Activated naive CD8-positive, alpha-beta T cell treated with anti-CD3 and anti-CD28 coated beads, Interleukin-2, amount 10 ng/mL, durations not matched to agents 7 days and 5 days (primary cell): ENCODE results near the gene SLC6A11. TPM values are rescaled to one million over a fixed set of nuclear protein-coding genes. Genes with fewer than 3 reads are reported as not detected.

Experiments
- ATAC-seq: fragments of 150-1000 bp; cut with Tn5 transposase; one replicate; pipeline ENCODE4 v1.10.0; 2021; ENCODE audit warnings: low read depth, moderate library complexity
- POLR2A ChIA-PET: fragments of 350-600 bp; sonication (Branson Sonifier 250); formaldehyde crosslinking; loops from one replicate; lab custom pipeline; 2021; ENCODE audit warnings: antibody characterized with exemption; lab: Charles Lee
- DNase-seq: peaks from one replicate; pipeline ENCODE4 v3.0.0; 2021
- H3K27ac Mint-ChIP-seq: one replicate; pipeline ENCODE4 v1.8.0; 2022; ENCODE audit warnings: mild to moderate bottlenecking, mixed read lengths
- H3K27me3 Mint-ChIP-seq: one replicate; pipeline ENCODE4 v1.8.0; 2022; ENCODE audit warnings: mild to moderate bottlenecking, moderate library complexity, mixed read lengths
- H3K36me3 Mint-ChIP-seq: one replicate; pipeline ENCODE4 v1.8.0; 2021; ENCODE audit warnings: mild to moderate bottlenecking, mixed read lengths
- H3K4me1 Mint-ChIP-seq: one replicate; pipeline ENCODE4 v1.8.0; 2021; ENCODE audit warnings: mixed read lengths
- H3K4me3 Mint-ChIP-seq: one replicate; pipeline ENCODE4 v1.8.0; 2022; ENCODE audit warnings: mild to moderate bottlenecking, moderate library complexity, mixed read lengths
- H3K9me3 Mint-ChIP-seq: one replicate; pipeline ENCODE4 v1.8.0; 2021; ENCODE audit warnings: mixed read lengths
- total RNA-seq, 2 experiments: library from RNA; stranded (reverse); gene quantifications; one replicate each; pipeline ENCODE4 v1.2.3, GENCODE V29; 2021

Gene SLC6A11
- total RNA-seq, 2 experiments from 2014 or later: not detected

DNA sequence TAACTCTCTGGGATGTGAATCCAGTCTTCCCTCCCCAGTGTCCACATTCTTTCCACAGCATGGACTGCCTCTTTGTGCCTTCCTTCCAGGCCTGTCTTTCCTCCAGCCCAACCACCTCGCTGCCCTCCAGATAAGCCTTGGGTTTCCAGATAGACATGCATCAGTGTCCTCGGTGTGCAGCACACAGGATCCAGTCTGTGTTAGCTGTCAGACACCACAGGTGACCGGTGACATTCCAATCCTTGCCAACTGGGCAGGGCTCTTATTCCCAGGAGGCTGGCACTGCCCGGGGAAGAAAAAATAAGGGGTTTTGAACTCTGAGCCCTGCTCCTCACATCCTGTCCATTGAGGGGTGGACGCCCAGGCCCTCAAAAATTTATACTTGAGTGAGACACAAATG, 170.6 kb downstream of the SLC6A11 start:
- DNase-seq: no peak
- H3K27me3 Mint-ChIP-seq: peaks cover 29% of the 10 kb centered on the region

GRCh38 chr3:10988001-10988665, 172.1 kb downstream of the SLC6A11 start:
- peaks cover 32% of the 10 kb centered on the region for H3K27me3 Mint-ChIP-seq
- POLR2A ChIA-PET: no interaction called here
- H3K4me1 Mint-ChIP-seq: peaks cover 3% of the 10 kb centered on the region
- H3K9me3 Mint-ChIP-seq: no peaks in the 10 kb centered on the region
- no peak for ATAC-seq
- DNase-seq: no peak
- no peak overlapping the region for H3K4me3 Mint-ChIP-seq
- H3K27ac Mint-ChIP-seq: no peak overlapping the region
- no peaks in the 10 kb centered on the region for H3K36me3 Mint-ChIP-seq

More for the DNA sequence above, 170.6 kb downstream of the SLC6A11 start:
- Mint-ChIP-seq H3K36me3 (no peaks in the 10 kb centered on the region), H3K4me1 (no peaks in the 10 kb centered on the region), H3K9me3 (no peaks in the 10 kb centered on the region), H3K27ac (no peak overlapping the region), H3K4me3 (no peak overlapping the region)
- ATAC-seq: no peak
- POLR2A ChIA-PET: no interaction called here

DNA sequence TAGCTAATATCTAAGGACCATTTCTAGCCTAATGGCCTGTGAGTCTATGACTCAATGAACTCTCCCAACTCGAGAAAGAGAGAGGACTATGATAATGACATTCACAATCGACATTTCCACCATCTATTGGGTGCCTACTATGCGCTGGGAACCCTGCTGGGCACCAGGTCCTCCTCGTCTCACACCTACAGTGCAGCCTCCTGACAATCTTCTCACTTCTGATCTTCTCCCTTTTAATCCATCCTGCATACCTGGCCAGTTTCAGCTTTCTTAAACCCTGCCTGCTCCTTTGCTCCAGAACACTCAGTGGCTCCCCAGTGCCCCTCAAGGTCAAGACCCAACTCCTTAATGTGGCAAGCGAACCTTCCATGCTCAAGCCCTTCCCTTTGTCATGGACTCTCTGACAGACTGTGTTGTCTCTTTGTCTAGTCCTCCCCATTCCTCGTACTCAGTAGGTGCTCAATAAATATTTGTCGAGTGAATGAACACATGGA, 173.0 kb downstream of the SLC6A11 start:
- H3K4me1 Mint-ChIP-seq: peaks cover 5% of the 10 kb centered on the region
- DNase-seq: no peak
- H3K36me3 Mint-ChIP-seq: no peaks in the 10 kb centered on the region
- no peak overlapping the region for H3K27ac Mint-ChIP-seq
- POLR2A ChIA-PET: no interaction called here
- H3K9me3 Mint-ChIP-seq: no peaks in the 10 kb centered on the region
- peaks cover 37% of the 10 kb centered on the region for H3K27me3 Mint-ChIP-seq
- no peak for ATAC-seq
- H3K4me3 Mint-ChIP-seq: no peak overlapping the region

Other genes with a start within 250 kb of the SLC6A11 start
- not detected for gene SLC6A1, start 176.5 kb downstream of the SLC6A11 start, total RNA-seq